A673 (cell line): Measurements from ENCODE around the gene ELK3.

Experiments
- EZH2 ChIP-seq: fragments of 200-600 bp; sonication (generic); IDR thresholded peaks from 2 replicates; pipeline ENCODE4 v1.6.1; 2017; ENCODE audit warnings: borderline replicate concordance, low read depth, mild to moderate bottlenecking, mixed read lengths, antibody characterized with exemption, low read length; ENCODE audit not compliant: poor library complexity, severe bottlenecking
- TF ChIP-seq, protein P1 (sequence below): fragments of 300-800, 200-600 bp; sonication (generic); conservative IDR thresholded peaks from 2 replicates; pipeline ENCODE4 v1.5.1; 2017; ENCODE audit warnings: low read depth, mild to moderate bottlenecking, antibody characterized with exemption, low read length, moderate library complexity, mixed read lengths

DNA sequence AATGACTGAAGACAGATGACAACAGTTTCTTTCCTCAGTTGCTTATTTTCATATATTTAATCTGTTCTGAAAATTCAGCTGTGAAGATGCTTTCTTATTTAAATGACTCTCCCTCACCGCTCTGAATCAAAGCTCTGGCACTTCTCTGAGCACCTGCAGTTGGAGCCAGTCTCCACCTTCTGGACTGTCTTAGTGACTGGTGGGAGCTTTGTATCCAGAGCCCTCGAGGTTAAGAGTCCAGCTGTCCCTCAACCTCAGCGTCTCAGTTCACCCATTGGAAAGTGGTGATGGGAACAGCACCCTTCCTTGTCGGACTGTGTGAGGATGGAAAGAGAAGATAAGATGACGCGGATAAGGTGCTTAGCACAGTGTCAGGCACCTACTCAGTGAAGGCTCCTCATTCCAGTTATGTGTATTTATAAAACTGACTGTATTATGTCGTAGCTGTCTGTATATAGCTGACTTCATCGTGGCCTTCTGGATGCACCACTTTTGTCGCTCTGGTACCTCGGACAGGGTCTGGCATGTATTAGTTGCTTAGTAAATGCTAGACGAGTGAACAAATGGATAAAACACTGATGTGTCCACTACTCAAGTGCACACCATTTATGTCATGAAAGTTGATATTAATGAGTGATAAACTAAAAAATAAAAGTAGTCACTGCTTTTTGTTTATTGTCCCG lies 34.5 kb downstream of the ELK3 start:
- TF ChIP-seq, protein P1, sequence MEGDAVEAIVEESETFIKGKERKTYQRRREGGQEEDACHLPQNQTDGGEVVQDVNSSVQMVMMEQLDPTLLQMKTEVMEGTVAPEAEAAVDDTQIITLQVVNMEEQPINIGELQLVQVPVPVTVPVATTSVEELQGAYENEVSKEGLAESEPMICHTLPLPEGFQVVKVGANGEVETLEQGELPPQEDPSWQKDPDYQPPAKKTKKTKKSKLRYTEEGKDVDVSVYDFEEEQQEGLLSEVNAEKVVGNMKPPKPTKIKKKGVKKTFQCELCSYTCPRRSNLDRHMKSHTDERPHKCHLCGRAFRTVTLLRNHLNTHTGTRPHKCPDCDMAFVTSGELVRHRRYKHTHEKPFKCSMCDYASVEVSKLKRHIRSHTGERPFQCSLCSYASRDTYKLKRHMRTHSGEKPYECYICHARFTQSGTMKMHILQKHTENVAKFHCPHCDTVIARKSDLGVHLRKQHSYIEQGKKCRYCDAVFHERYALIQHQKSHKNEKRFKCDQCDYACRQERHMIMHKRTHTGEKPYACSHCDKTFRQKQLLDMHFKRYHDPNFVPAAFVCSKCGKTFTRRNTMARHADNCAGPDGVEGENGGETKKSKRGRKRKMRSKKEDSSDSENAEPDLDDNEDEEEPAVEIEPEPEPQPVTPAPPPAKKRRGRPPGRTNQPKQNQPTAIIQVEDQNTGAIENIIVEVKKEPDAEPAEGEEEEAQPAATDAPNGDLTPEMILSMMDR: no peak
- no peak for TF ChIP-seq EZH2
